GM19468 (cell line): ENCODE results near the gene MAGI1.
A peak's percentile ranks its signal among the peaks of the same experiment; 100 is the strongest.
"Not testable (repeated sequence)": the region's sequence is repeated elsewhere in the genome, so short reads cannot be mapped to it uniquely, and the experiment has no call there.

Source experiments
- ATAC-seq: cut with Tn5 transposase; IDR thresholded peaks from one replicate; pipeline ENCODE4 v1.9.1; 2021; ENCODE audit warnings: mild to moderate bottlenecking, moderate library complexity, moderate number of reproducible peaks; ENCODE audit not compliant: unreplicated experiment; ENCODE audit errors: extremely low read depth

Gene MAGI1

DNA sequence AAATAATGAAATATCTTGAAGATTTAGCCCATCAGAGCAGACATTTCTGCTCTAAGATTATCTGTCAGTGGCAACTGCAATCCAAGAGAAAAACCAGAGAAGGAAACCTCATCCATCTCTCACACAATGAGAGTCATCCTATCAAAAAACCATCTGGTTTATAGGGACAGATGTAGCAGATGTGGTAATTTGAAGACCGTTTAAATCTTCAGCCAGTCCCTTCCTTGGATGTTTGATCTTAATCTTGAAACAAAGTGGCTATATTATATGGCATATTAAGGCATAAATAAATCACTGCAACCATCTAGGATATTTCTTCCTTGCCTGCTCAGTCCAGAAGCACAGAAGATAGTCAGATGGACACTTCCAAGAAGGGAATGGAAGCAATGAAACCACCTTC is 305.3 kb downstream of the MAGI1 start:
- no peak for ATAC-seq

GRCh38 chr3:65732051-65732935 is 306.4 kb downstream of the MAGI1 start:
- peak; percentile 84 for ATAC-seq

GRCh38 chr3:65730449-65730848 is 308.3 kb downstream of the MAGI1 start:
- no peak for ATAC-seq

DNA sequence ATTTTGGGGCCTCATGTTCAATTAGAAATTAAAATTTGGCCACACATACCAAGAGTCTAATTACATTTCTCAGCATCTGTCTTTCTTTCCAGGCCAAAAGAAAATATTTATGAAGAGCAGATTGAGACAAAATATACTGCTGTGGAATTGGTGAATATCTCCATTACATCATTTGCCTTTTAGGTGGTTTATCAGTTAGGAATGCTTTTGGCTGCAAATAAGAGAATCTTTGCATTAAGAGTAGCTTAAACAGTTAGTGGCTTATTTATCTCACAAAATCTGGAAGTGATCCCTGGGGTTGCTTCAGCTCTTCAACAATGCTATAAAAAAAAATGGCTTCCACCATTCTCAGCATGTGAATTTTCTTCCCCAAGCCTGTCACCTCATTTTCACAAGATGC is 308.7 kb downstream of the MAGI1 start:
- no peak for ATAC-seq

DNA sequence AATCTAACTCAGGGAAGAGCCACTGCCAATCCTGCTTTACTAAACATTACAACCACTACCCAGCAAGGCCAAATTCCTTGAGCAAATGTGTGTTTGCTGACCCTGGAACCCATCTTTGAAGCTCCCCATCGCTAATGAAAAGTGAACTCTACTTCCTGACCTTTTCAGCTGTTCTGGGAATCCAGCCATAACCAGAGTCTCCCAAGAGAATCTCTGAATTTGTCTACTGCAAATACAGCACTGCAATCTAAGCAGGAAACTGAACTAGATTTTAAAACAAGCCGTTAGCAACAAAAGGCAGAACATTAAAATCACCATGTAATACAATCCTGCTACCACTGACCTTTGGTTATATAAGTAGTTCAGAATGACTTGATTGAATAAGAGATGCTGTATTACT is 309.2 kb downstream of the MAGI1 start:
- no peak for ATAC-seq

DNA sequence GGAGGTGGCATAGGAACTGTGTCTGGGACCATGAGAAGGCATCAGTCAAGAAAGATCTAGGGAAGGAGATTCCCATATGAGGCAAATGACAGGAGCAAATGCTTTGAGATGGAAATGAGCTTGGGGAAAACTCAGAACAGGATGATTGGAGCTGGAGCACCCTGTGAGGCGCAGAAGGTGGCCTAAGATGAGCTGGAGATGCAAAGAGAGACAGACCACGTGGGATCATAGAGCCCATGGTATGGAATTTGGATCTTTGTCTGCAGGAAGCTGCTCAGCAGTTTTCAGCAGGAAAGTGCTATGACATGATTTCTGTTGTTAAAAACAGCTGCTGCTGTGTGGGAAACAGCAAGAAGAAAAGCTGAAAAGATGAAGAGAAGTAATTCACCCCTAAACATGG is 310.6 kb downstream of the MAGI1 start:
- no peak for ATAC-seq

DNA sequence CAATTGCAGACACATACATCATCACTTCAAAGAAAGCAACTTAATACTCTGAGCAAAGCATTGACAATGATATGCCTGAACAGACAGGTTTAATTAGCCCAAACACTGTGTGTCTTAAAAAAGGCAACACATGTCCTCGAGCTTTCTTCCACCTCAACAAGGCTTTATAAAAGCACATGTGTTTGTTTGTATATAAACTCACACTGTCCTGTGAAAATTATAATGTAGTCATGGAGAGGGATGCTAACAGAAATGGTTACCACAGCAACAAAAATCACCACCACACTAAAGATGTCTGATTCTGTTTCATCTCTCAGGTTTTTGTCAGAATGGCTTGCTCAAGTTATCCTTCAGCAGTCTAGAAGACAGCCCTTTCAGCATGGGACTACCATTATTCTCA is 314.7 kb downstream of the MAGI1 start:
- ATAC-seq, result no peak

- no peak for ATAC-seq
Measured at GRCh38 chr3:65723011-65723410, 315.7 kb downstream of the MAGI1 start.

- ATAC-seq, result no peak
Measured at GRCh38 chr3:65720989-65721737, 317.6 kb downstream of the MAGI1 start.

GRCh38 chr3:65719639-65720038 is 319.1 kb downstream of the MAGI1 start:
- not testable (repeated sequence) for ATAC-seq

DNA sequence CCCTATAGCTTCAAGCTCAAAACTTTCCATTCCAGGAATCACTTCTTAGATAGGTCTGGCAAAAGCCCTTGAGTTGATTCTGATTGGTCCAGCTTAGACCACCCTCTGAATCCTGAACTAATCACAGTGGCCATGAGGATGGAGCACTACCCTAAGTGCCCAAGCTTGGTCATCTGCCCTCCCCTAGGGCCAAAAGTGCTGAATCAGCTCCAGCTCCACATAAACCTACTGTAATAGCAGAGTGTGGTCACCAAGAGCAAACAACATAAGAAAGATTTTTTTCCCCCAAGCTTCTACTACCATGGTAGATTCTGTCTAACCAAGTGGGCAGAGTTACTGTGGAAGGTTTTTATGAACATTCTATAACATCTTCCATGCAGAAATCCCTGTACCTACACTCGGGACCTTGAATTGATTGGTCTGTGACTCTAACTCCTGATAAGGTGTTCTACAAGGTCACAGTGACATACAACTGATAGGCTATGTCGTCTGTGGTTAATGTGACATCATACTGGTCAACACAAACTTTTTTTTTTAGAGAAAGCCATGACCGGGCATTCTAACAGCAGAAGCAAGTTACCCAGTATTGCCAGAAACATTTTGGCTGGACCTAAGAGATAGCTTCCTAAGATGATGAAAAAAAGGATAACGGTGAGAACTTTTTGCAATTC is 320.9 kb downstream of the MAGI1 start:
- no peak for ATAC-seq

DNA sequence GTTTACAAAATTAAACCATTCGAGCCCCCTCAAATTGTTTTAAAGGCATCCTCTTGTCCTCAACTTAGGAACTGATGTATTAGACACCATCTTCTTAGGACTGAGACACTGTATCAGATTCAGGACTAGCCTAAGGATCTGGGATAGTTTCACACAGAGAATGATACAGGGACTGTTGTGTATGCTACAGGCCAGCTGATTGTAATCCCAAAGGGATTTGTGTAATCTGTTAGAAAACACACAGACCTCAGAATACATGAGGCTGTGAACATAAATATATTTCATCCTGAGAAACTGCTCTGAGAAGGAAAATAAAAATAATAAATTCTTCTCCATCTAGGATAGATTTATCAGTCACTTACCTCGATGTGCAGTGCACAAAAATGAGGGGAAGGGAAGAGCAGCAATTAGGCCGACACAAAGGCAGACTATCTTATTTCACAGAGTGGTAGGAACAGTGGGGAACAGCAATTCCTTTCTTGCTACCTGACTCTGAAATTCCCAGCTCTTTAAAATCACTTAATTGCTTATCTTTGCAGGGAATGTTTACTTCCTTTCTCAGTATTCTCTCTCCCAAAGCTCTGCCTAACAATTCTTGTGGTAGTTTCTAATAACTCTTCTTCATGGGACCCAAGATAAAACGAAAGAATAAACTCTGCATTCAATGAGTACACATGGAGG is 322.5 kb downstream of the MAGI1 start:
- no peak for ATAC-seq

DNA sequence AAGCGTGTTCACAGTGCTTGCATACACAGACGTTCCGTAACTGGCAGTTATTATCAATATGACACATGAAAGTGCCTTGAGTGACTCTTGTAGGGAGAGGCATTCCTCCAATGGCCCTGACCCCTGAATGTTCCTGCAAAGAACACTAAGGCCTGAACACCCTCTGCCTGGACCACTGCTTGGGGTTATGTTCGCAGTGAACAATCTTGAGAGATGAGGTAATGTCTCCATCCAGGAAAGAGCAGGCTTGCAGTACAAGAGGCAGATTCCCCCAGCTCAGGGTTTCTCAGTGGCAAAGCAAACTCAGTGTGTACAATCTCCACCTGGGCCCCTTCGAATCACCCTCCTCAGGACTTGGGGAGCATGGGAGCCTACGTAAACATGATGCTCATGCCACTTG is 324.6 kb downstream of the MAGI1 start:
- no peak for ATAC-seq

GRCh38 chr3:65713016-65713415 is 325.7 kb downstream of the MAGI1 start:
- no peak for ATAC-seq

DNA sequence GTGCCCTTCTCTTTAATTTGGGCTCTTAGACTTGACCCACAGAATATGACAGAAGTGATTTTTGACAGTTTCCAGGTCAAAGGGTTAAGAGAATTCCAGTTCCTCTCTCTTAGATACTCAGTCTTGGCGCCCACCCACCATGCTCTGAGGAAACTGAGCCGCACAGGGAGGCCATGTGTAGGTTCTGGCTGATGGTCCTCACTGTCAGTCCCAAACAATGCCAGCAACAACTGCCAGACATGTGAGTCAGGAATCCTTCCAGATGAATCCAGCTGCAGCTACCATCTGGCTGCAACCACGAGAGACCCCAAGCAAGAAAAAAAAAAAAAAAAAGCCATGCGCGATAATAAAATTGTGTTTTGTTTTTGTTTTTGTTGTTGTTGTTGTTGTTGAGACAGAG is 326.6 kb downstream of the MAGI1 start:
- no peak for ATAC-seq

DNA sequence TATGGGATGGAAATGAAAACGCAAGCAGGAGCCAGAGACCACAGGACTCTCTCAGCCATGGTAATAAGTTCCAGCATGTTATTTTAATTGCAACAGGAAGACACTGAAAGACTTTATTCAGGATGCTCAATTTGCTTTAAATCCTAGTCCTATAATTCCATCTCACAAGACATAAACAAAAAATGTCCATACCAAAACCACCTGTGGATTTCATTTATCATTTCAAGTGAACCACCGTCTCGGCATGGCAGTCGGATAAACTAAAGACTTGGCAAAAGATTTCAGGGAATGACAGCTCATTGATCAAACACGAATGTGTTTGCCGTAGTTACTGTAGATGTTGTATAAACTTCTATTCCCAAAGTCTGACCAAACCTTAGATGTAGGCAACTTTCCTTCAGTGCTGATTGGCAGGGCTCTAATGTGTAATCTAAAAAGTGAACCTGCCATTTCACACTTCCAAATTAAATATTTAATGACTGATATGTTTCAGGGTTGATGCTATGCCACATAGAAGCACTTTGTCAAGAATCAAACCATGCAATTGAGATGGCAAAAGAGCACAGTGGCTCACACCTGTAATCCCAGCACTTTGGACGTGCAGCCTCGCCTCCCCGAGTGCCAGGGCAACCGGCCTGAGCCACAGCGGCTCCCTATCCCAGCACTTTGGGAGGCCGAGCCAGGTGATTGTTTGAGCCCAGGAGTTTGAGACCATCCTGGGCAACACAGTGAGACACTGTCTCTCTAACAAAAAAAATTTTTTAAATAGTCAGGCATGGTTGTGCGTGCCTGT is 331.7 kb downstream of the MAGI1 start:
- ATAC-seq, result no peak

DNA sequence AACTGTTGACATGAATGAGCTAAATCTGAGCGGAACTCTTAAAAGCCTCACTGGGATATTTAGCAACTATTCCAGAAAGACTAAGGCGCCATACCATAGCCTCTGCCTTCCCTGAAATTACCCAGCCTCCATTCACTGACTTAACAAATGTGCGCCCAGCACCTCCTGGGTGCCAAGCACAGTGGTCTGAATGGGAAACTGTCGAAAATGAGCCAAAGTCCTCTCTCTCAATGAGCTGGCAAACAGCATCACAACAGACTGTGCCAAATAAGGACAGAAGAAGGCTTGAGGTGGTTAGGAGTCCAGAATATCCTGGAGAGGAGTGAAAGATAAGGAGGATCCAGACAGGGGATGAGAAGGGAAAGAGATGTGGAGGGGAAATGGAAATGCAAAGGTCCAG is 332.4 kb downstream of the MAGI1 start:
- ATAC-seq, result no peak

- ATAC-seq, result no peak
Measured at GRCh38 chr3:65703820-65704219, 334.9 kb downstream of the MAGI1 start.

GRCh38 chr3:65703026-65703425 is 335.7 kb downstream of the MAGI1 start:
- ATAC-seq, result no peak

- no peak for ATAC-seq
Measured at GRCh38 chr3:65702202-65702601, 336.5 kb downstream of the MAGI1 start.
